Liver (tissue), 9 donors: ENCODE results near the gene KRTAP4-9. TPM values are rescaled to one million over a fixed set of nuclear protein-coding genes. Genes with fewer than 3 reads are reported as not detected.

Experiments
- DNase-seq: peaks from one replicate; pipeline ENCODE4 v3.0.0-alpha.2; 2017; ENCODE audit warnings: low spot score
- H3K27ac ChIP-seq, 2 donors: one replicate each; pipeline ENCODE4 v1.7.0; 2013; ENCODE audit warnings: inconsistent platforms in 2 of 2, low read length in 2 of 2, control low read depth in 1 of 2, low read depth in 1 of 2, mild to moderate bottlenecking in 1 of 2
- H3K27me3 ChIP-seq, 4 donors: one replicate each; pipeline versions ENCODE4 v1.6.1 to v1.7.0; 2013; ENCODE audit warnings: low read length in 3 of 4, inconsistent platforms in 1 of 4, mild to moderate bottlenecking in 1 of 4, moderate library complexity in 1 of 4; ENCODE audit not compliant: control insufficient read depth in 4 of 4, insufficient read depth in 4 of 4
- H3K36me3 ChIP-seq, 4 donors: one replicate each; pipeline versions ENCODE4 v1.6.1 to v1.7.0; 2013; ENCODE audit warnings: low read length in 3 of 4, mild to moderate bottlenecking in 3 of 4, low read depth in 1 of 4, moderate library complexity in 1 of 4; ENCODE audit not compliant: control insufficient read depth in 4 of 4, insufficient read depth in 3 of 4
- H3K4me1 ChIP-seq, 4 donors: one replicate each; pipeline versions ENCODE4 v1.6.1 to v1.7.0; 2013; ENCODE audit warnings: low read length in 3 of 4, mild to moderate bottlenecking in 3 of 4, moderate library complexity in 1 of 4; ENCODE audit not compliant: control insufficient read depth in 4 of 4, insufficient read depth in 4 of 4
- H3K4me3 ChIP-seq, 3 donors: one replicate each; pipeline versions ENCODE4 v1.6.1 to v1.7.0; 2013; ENCODE audit warnings: low read length in 3 of 3, control low read depth in 1 of 3, low read depth in 1 of 3, mild to moderate bottlenecking in 1 of 3
- H3K9ac ChIP-seq, 2 donors: one replicate each; pipeline ENCODE4 v1.7.0; 2013; ENCODE audit warnings: low read length in 2 of 2, mild to moderate bottlenecking in 2 of 2, moderate library complexity in 2 of 2, control low read depth in 1 of 2, low read depth in 1 of 2
- H3K9me3 ChIP-seq, 4 donors: one replicate each; pipeline versions ENCODE4 v1.6.1 to v1.7.0; 2013; ENCODE audit warnings: low read length in 3 of 4; ENCODE audit not compliant: control insufficient read depth in 4 of 4
- ATF3 ChIP-seq: IDR thresholded peaks from 2 replicates; pipeline ENCODE4 v1.6.1; 2016; ENCODE audit warnings: antibody characterized with exemption
- EGR1 ChIP-seq, 2 donors: IDR thresholded peaks; 2 replicates each; pipeline ENCODE4 v1.6.1; 2016 to 2018; ENCODE audit warnings: antibody characterized with exemption in 2 of 2, low read depth in 2 of 2
- FOXA1 ChIP-seq: IDR thresholded peaks from 2 replicates; pipeline ENCODE4 v1.6.1; 2016; ENCODE audit warnings: antibody characterized with exemption
- FOXA2 ChIP-seq: IDR thresholded peaks from 2 replicates; pipeline ENCODE4 v1.6.1; 2016; ENCODE audit warnings: antibody characterized with exemption
- GABPA ChIP-seq, 2 donors: IDR thresholded peaks in 1 of 2; conservative IDR thresholded peaks in 1 of 2; 2 replicates each; pipeline ENCODE4 v1.6.1; 2016; ENCODE audit warnings: antibody characterized with exemption in 2 of 2, mild to moderate bottlenecking in 1 of 2, moderate library complexity in 1 of 2
- HNF4A ChIP-seq, 2 donors: conservative IDR thresholded peaks; 2 replicates each; pipeline ENCODE4 v1.6.1; 2016; ENCODE audit warnings: antibody characterized with exemption in 2 of 2, mild to moderate bottlenecking in 2 of 2
- HNF4G ChIP-seq: IDR thresholded peaks from 2 replicates; pipeline ENCODE4 v1.6.1; 2016; ENCODE audit warnings: antibody characterized with exemption
- JUND ChIP-seq, 2 donors: IDR thresholded peaks; 2 replicates each; pipeline ENCODE4 v1.6.1; 2016; ENCODE audit warnings: antibody characterized with exemption in 2 of 2
- MAX ChIP-seq: IDR thresholded peaks from 2 replicates; pipeline ENCODE4 v1.6.1; 2016; ENCODE audit warnings: antibody characterized with exemption
- NR2F2 ChIP-seq: IDR thresholded peaks from 2 replicates; pipeline ENCODE4 v1.6.1; 2016; ENCODE audit warnings: antibody characterized with exemption
- RAD21 ChIP-seq, 2 donors: IDR thresholded peaks; 2 replicates each; pipeline ENCODE4 v1.6.1; 2016; ENCODE audit warnings: antibody characterized with exemption in 2 of 2, mild to moderate bottlenecking in 2 of 2
- REST ChIP-seq: IDR thresholded peaks from 2 replicates; pipeline ENCODE4 v1.6.1; 2016; ENCODE audit warnings: antibody characterized with exemption, mild to moderate bottlenecking
- RXRA ChIP-seq, 2 donors: IDR thresholded peaks; 2 replicates each; pipeline ENCODE4 v1.6.1; 2017 to 2018; ENCODE audit warnings: antibody characterized with exemption in 2 of 2, mild to moderate bottlenecking in 1 of 2
- SP1 ChIP-seq: IDR thresholded peaks from 2 replicates; pipeline ENCODE4 v1.6.1; 2018; ENCODE audit warnings: antibody characterized with exemption, mild to moderate bottlenecking
- TAF1 ChIP-seq: conservative IDR thresholded peaks from 2 replicates; pipeline ENCODE4 v1.6.1; 2016; ENCODE audit warnings: antibody characterized with exemption, mild to moderate bottlenecking
- YY1 ChIP-seq: IDR thresholded peaks from 2 replicates; pipeline ENCODE4 v1.6.1; 2016; ENCODE audit warnings: antibody characterized with exemption, mild to moderate bottlenecking
- ZBTB33 ChIP-seq: IDR thresholded peaks from 2 replicates; pipeline ENCODE4 v1.6.1; 2016; ENCODE audit warnings: antibody characterized with exemption
- WGBS: extraction: QIAGEN DNeasy Blood & Tissue Kit; methylation state at CpG from one replicate; pipeline ENCODE4 v1.1.7; 2013; 5-methylcytosine and 5-hydroxymethylcytosine counted together
- polyA plus RNA-seq, 2 donors: library from polyadenylated mRNA; stranded (reverse) in 1 of 2; unstranded in 1 of 2; fragments of 200-250 nt in 1 of 2; fragments of >200 nt in 1 of 2; fragmentation: Nextera tagmentation in 1 of 2; extraction: Ambion mirVana in 1 of 2; gene quantifications; one replicate each; pipeline versions ENCODE4 v1.2.1 to v1.2.3, GENCODE V29; 2013 to 2015
- total RNA-seq, 2 donors: library from RNA; depleted of rRNA; stranded (reverse); fragments of >200 nt; gene quantifications; one replicate each; pipeline ENCODE4 v1.2.3, GENCODE V29; 2014
- TF ChIP-seq, protein P1 (sequence below): fragments of 150-350 bp; IDR thresholded peaks from 2 replicates; pipeline ENCODE4 v1.5.1; 2017; ENCODE audit warnings: improper control_type of control experiment, low read depth, low read length; ENCODE audit not compliant: missing input control
- donor health status: healthy.
- donor health status: healthy.
- donor health status: healthy.
- donor health status: healthy.
- donor health status: healthy.

KRTAP4-9 gene
- total and polyA plus RNA-seq, 4 donors: not detected

DNA sequence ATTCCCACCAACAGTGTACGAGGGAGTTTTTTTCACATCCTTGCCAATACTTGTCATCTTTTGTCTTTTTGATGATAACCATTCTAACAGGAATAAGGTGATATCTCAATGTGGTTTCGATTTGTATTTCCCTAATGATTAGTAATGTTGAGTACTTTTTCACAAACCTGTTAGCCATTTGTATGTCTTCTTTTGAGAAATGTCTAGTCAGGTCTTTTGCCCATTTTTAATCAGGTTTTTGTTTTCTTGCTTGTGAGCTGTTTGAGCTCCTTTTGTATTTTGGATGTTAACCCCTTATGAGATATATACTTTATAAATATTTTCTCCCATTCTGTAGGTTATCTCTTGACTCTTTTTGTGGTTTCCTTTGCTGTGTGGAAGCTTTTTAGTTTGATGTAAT is 46.3 kb downstream of the KRTAP4-9 start:
- Histone ChIP-seq H3K27ac (no peak overlapping the region), H3K4me1 (no peaks in the 10 kb centered on the region), H3K27me3 (peaks cover 0 to 3% (median 0%) of the 10 kb centered on the region in 4 donors), H3K36me3 (no peaks in the 10 kb centered on the region), H3K4me3 (no peak overlapping the region), H3K9me3 (no peaks in the 10 kb centered on the region), H3K9ac (no peak overlapping the region)
- DNase-seq: no peak
- TF ChIP-seq, protein P1, sequence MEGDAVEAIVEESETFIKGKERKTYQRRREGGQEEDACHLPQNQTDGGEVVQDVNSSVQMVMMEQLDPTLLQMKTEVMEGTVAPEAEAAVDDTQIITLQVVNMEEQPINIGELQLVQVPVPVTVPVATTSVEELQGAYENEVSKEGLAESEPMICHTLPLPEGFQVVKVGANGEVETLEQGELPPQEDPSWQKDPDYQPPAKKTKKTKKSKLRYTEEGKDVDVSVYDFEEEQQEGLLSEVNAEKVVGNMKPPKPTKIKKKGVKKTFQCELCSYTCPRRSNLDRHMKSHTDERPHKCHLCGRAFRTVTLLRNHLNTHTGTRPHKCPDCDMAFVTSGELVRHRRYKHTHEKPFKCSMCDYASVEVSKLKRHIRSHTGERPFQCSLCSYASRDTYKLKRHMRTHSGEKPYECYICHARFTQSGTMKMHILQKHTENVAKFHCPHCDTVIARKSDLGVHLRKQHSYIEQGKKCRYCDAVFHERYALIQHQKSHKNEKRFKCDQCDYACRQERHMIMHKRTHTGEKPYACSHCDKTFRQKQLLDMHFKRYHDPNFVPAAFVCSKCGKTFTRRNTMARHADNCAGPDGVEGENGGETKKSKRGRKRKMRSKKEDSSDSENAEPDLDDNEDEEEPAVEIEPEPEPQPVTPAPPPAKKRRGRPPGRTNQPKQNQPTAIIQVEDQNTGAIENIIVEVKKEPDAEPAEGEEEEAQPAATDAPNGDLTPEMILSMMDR: no peak
- TF ChIP-seq TAF1 (no peak), SP1 (no peak), FOXA1 (no peak), GABPA (IDR thresholded peaks at IDR 0.05 in 1 of 2, conservative IDR thresholded peaks at IDR 0.05 in 1 of 2) (no peak), RAD21 (IDR thresholded peaks at IDR 0.05) (no peak), RXRA (IDR thresholded peaks at IDR 0.05) (no peak), HNF4G (no peak), FOXA2 (no peak), REST (no peak), HNF4A (conservative IDR thresholded peaks at IDR 0.05) (no peak), EGR1 (IDR thresholded peaks at IDR 0.05; ENCODE audit: low read depth in 2 of 2) (no peak), MAX (no peak), ZBTB33 (no peak), NR2F2 (no peak), JUND (IDR thresholded peaks at IDR 0.05) (no peak)
- 52% methylated on average over 2 of the region's 2 CpGs for WGBS

DNA sequence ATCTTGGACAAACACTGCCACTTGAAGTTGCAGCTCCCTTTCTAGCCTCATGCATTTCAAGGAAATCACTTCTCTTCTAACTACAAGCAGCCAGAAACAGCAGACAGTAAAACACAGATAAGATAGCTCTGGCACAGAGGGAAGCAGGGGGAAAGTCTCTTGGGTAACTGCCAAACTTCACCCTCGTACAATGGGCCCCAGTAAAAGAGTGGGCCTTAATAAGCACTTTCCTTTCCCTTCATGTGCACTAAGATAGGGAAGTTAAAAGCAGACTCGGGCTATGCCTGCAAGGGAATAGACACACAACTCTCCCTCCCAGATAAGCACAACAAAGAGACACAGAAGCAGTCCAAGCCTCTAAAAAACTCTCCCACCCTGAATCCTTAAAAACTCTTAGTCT is 48.7 kb downstream of the KRTAP4-9 start:
- DNase-seq: no peak
- H3K9me3 ChIP-seq: no peaks in the 10 kb centered on the region
- H3K4me1 ChIP-seq: no peaks in the 10 kb centered on the region
- H3K9ac ChIP-seq: no peak overlapping the region
- peaks cover 0 to 3% (median 0%) of the 10 kb centered on the region in 4 donors for H3K27me3 ChIP-seq
- no peak overlapping the region for H3K4me3 ChIP-seq
- H3K36me3 ChIP-seq: no peaks in the 10 kb centered on the region
- H3K27ac ChIP-seq: no peak overlapping the region
- 17% methylated on average over 2 of the region's 2 CpGs for WGBS
- TF ChIP-seq TAF1 (no peak), ATF3 (no peak), SP1 (no peak), HNF4G (no peak), YY1 (no peak), ZBTB33 (no peak), REST (no peak)
